ENCODE results near the gene INF2. TPM values are rescaled to one million over a fixed set of nuclear protein-coding genes. Genes with fewer than 3 reads are reported as not detected.

Gene INF2
- total and polyA plus RNA-seq, 2 donors (not counting 3 experiments of a cell fraction or from before 2014, with no cell fraction given) = 55.3 to 124 TPM

- FAIRE-seq = no peak
Measured at GRCh38 chr14:104765517-104765916, 76.1 kb downstream of the INF2 start.

More at GRCh38 chr14:104765517-104765916, 76.1 kb downstream of the INF2 start:
- Histone ChIP-seq H3K79me2 (ENCODE audit: control insufficient read depth, insufficient read depth, low read length) (no peaks in the 10 kb centered on the region), H3K9ac (replicated peaks; ENCODE audit: extremely low read depth, insufficient read depth, low read length) (no peak overlapping the region), H3K9me1 (replicated peaks; ENCODE audit: control insufficient read depth, extremely low read depth, insufficient read depth, low read length) (no peaks in the 10 kb centered on the region), H3K36me3 (ENCODE audit: control insufficient read depth in 2 of 2, extremely low read depth in 1 of 2, insufficient read depth in 2 of 2, low read length in 2 of 2) (peaks cover 0 to 2% of the 10 kb centered on the region in 2 experiments), H3K27ac (ENCODE audit: insufficient read depth, low read depth, low read length) (no peak overlapping the region), H3K9me3 (replicated peaks; ENCODE audit: control insufficient read depth, insufficient read depth, low read length) (no peaks in the 10 kb centered on the region), H4K20me1 (replicated peaks; ENCODE audit: control insufficient read depth, extremely low read depth, insufficient read depth, low read length) (no peaks in the 10 kb centered on the region), H3K4me2 (ENCODE audit: insufficient read depth, low read length) (no peak overlapping the region), H2AFZ (ENCODE audit: low read depth, low read length) (no peak overlapping the region), H3K4me3 (replicated peaks in 1 of 3; ENCODE audit: insufficient read depth in 1 of 3, low read depth in 1 of 3, low read length in 3 of 3) (no peak overlapping the region), H3K27me3 (ENCODE audit: control insufficient read depth in 2 of 2, insufficient read depth in 2 of 2, low read length in 2 of 2) (no peaks in the 10 kb centered on the region), H3K4me1 (ENCODE audit: control insufficient read depth, extremely low read depth, insufficient read depth, low read length) (no peaks in the 10 kb centered on the region)
- CTCF ChIA-PET = interaction anchor here (0.7 to 2.9 kb wide), 4 partner anchors 10 to 61 kb away, joined by 3 to 8 read pairs (median 4); partner anchors contain the start of gene SIVA1
- TF ChIP-seq POLR2AphosphoS5 (IDR thresholded peaks at IDR 0.05; ENCODE audit: insufficient read depth, low read depth, low read length) (no peak), MYC (IDR thresholded peaks at IDR 0.05; ENCODE audit: low read depth, low read length) (no peak), EZH2 (IDR thresholded peaks at IDR 0.05; ENCODE audit: borderline replicate concordance, low read depth, low read length, severe bottlenecking) (no peak), POLR2A (IDR thresholded peaks at IDR 0.05; ENCODE audit: low read depth, low read length) (no peak), FOS (IDR thresholded peaks at IDR 0.05; ENCODE audit: borderline replicate concordance, insufficient read depth, low read length) (no peak), GATA2 (IDR thresholded peaks at IDR 0.05; ENCODE audit: insufficient read depth, insufficient read length, low read depth, low read length) (no peak), JUN (IDR thresholded peaks at IDR 0.05; ENCODE audit: borderline replicate concordance, insufficient read depth, insufficient read length, low read depth) (no peak), MAX (IDR thresholded peaks at IDR 0.05; ENCODE audit: insufficient read depth, insufficient read length) (no peak), CTCF (IDR thresholded peaks at IDR 0.05; ENCODE audit: extremely low read depth in 1 of 2, insufficient read depth in 1 of 2, low read depth in 1 of 2, low read length in 2 of 2) (no peak)
- DNase-seq (ENCODE audit: low read depth, low spot score) = no peak
- dilution Hi-C loops (cut with MboI; ENCODE audit: extremely low pct_ligation_motif_present, low sequenced_read_pairs) (no loop called here), intact Hi-C loops (cut with micrococcal nuclease) (loop anchor here (10.0 kb wide), 1 partner anchor 209 kb away; the partner anchor contains the start of gene AHNAK2)
- POLR2A ChIA-PET = no interaction called here
- BruUV-seq (replicated peaks) = no TSS peak

All from endothelial cell of umbilical vein (primary cell).